ENCODE data around the gene SYVN1. TPM values are rescaled to one million over a fixed set of nuclear protein-coding genes. Genes with fewer than 3 reads are reported as not detected.

Gene SYVN1
- total RNA-seq, 1 donor from 2014 or later = 45.8 TPM

GRCh38 chr11:65147352-65148075 lies 13.2 kb upstream of the SYVN1 start:
- DNase-seq (ENCODE audit: low spot score) = no peak
- no peak overlapping the region for H3K27ac Mint-ChIP-seq
- no peaks in the 10 kb centered on the region for H3K36me3 Mint-ChIP-seq (ENCODE audit: low read depth)
- H3K9me3 Mint-ChIP-seq = no peaks in the 10 kb centered on the region
- peaks cover 14% of the 10 kb centered on the region for H3K27me3 Mint-ChIP-seq (ENCODE audit: insufficient read depth)
- H3K4me1 Mint-ChIP-seq (ENCODE audit: low read depth) = peaks cover 12% of the 10 kb centered on the region
- H3K4me3 Mint-ChIP-seq = no peak overlapping the region
- intact Hi-C loops (cut with micrococcal nuclease) = no loop called here

GRCh38 chr11:65141896-65142494 lies 7.7 kb upstream of the SYVN1 start:
- DNase-seq (ENCODE audit: low spot score) = no peak
- intact Hi-C loops (cut with micrococcal nuclease) = no loop called here
- H3K27ac Mint-ChIP-seq = no peak overlapping the region
- H3K27me3 Mint-ChIP-seq (ENCODE audit: insufficient read depth) = peaks cover 13% of the 10 kb centered on the region
- no peaks in the 10 kb centered on the region for H3K36me3 Mint-ChIP-seq (ENCODE audit: low read depth)
- no peaks in the 10 kb centered on the region for H3K4me1 Mint-ChIP-seq (ENCODE audit: low read depth)
- H3K4me3 Mint-ChIP-seq = no peak overlapping the region
- no peaks in the 10 kb centered on the region for H3K9me3 Mint-ChIP-seq

- H3K27me3 Mint-ChIP-seq (ENCODE audit: insufficient read depth) = peaks cover 5% of the 10 kb centered on the region
- peaks cover 32% of the 10 kb centered on the region for H3K4me1 Mint-ChIP-seq (ENCODE audit: low read depth)
- intact Hi-C loops (cut with micrococcal nuclease) = no loop called here
Measured at GRCh38 chr11:65136515-65137096, 2.3 kb upstream of the SYVN1 start.

GRCh38 chr11:65135633-65136145 lies 1.4 kb upstream of the SYVN1 start:
- no peak for DNase-seq (ENCODE audit: low spot score)
- intact Hi-C loops (cut with micrococcal nuclease) = loop anchor here (1.0 kb wide), 5 partner anchors 18 to 247 kb away; partner anchors contain the start of genes CAPN1, CDCA5, PPP2R5B and SLC25A45
- Mint-ChIP-seq H3K27me3 (ENCODE audit: insufficient read depth) (peaks cover 3% of the 10 kb centered on the region), H3K36me3 (ENCODE audit: low read depth) (peaks cover 14% of the 10 kb centered on the region), H3K27ac (peak overlapping the region; percentile 97), H3K4me1 (ENCODE audit: low read depth) (peaks cover 32% of the 10 kb centered on the region), H3K9me3 (no peaks in the 10 kb centered on the region), H3K4me3 (peak overlapping the region; percentile 97)

More at GRCh38 chr11:65136515-65137096, 2.3 kb upstream of the SYVN1 start:
- no peaks in the 10 kb centered on the region for H3K9me3 Mint-ChIP-seq
- peak overlapping the region; percentile 79 for H3K27ac Mint-ChIP-seq
- no peak for DNase-seq (ENCODE audit: low spot score)
- H3K4me3 Mint-ChIP-seq = peak overlapping the region; percentile 97
- H3K36me3 Mint-ChIP-seq (ENCODE audit: low read depth) = peaks cover 8% of the 10 kb centered on the region

- Mint-ChIP-seq H3K9me3 (no peaks in the 10 kb centered on the region), H3K4me3 (peak overlapping the region; percentile 97), H3K36me3 (ENCODE audit: low read depth) (peaks cover 16% of the 10 kb centered on the region), H3K27ac (peak overlapping the region; percentile 97), H3K27me3 (ENCODE audit: insufficient read depth) (peaks cover 3% of the 10 kb centered on the region), H3K4me1 (ENCODE audit: low read depth) (peaks cover 32% of the 10 kb centered on the region)
- intact Hi-C loops (cut with micrococcal nuclease) = loop anchor here (1.0 kb wide), 7 partner anchors 13 to 247 kb away; partner anchors contain the start of genes CAPN1, CDCA5, FAU and MRPL49
- peak; percentile 85 for DNase-seq (ENCODE audit: low spot score)
Measured at GRCh38 chr11:65134952-65135632, 773 bp upstream of the SYVN1 start.

- peak overlapping the region; percentile 97 for H3K27ac Mint-ChIP-seq
- DNase-seq (ENCODE audit: low spot score) = no peak
- H3K36me3 Mint-ChIP-seq (ENCODE audit: low read depth) = peaks cover 16% of the 10 kb centered on the region
- H3K9me3 Mint-ChIP-seq = no peaks in the 10 kb centered on the region
- peaks cover 32% of the 10 kb centered on the region for H3K4me1 Mint-ChIP-seq (ENCODE audit: low read depth)
- intact Hi-C loops (cut with micrococcal nuclease) = loop anchor here (1.0 kb wide), 2 partner anchors 11 to 37 kb away; partner anchors contain the start of genes FAU, MRPL49 and VPS51
- peak overlapping the region; percentile 97 for H3K4me3 Mint-ChIP-seq
- no peaks in the 10 kb centered on the region for H3K27me3 Mint-ChIP-seq (ENCODE audit: insufficient read depth)
Measured at GRCh38 chr11:65133724-65134123, 595 bp downstream of the SYVN1 start.

- H3K36me3 Mint-ChIP-seq (ENCODE audit: low read depth) = peaks cover 16% of the 10 kb centered on the region
- DNase-seq (ENCODE audit: low spot score) = peak; percentile 49
- intact Hi-C loops (cut with micrococcal nuclease) = no loop called here
Measured at GRCh38 chr11:65132988-65133700, 1.2 kb downstream of the SYVN1 start.

GRCh38 chr11:65132238-65132987 lies 1.9 kb downstream of the SYVN1 start:
- Mint-ChIP-seq H3K27ac (peak overlapping the region; percentile 97), H3K27me3 (ENCODE audit: insufficient read depth) (no peaks in the 10 kb centered on the region), H3K4me3 (peak overlapping the region; percentile 97), H3K36me3 (ENCODE audit: low read depth) (peaks cover 16% of the 10 kb centered on the region), H3K9me3 (no peaks in the 10 kb centered on the region), H3K4me1 (ENCODE audit: low read depth) (peaks cover 32% of the 10 kb centered on the region)
- no peak for DNase-seq (ENCODE audit: low spot score)
- intact Hi-C loops (cut with micrococcal nuclease) = no loop called here

More at GRCh38 chr11:65132988-65133700, 1.2 kb downstream of the SYVN1 start:
- Mint-ChIP-seq H3K27me3 (ENCODE audit: insufficient read depth) (no peaks in the 10 kb centered on the region), H3K4me1 (ENCODE audit: low read depth) (peaks cover 32% of the 10 kb centered on the region), H3K27ac (peak overlapping the region; percentile 97), H3K4me3 (peak overlapping the region; percentile 97), H3K9me3 (no peaks in the 10 kb centered on the region)

GRCh38 chr11:65131895-65132237 lies 2.5 kb downstream of the SYVN1 start:
- intact Hi-C loops (cut with micrococcal nuclease) = no loop called here
- Mint-ChIP-seq H3K27me3 (ENCODE audit: insufficient read depth) (no peaks in the 10 kb centered on the region), H3K9me3 (no peaks in the 10 kb centered on the region), H3K36me3 (ENCODE audit: low read depth) (peaks cover 22% of the 10 kb centered on the region), H3K27ac (no peak overlapping the region), H3K4me3 (no peak overlapping the region), H3K4me1 (ENCODE audit: low read depth) (peaks cover 32% of the 10 kb centered on the region)
- DNase-seq (ENCODE audit: low spot score) = no peak

- Mint-ChIP-seq H3K27ac (no peak overlapping the region), H3K27me3 (ENCODE audit: insufficient read depth) (no peaks in the 10 kb centered on the region), H3K36me3 (ENCODE audit: low read depth) (peaks cover 25% of the 10 kb centered on the region), H3K4me3 (no peak overlapping the region), H3K9me3 (no peaks in the 10 kb centered on the region), H3K4me1 (ENCODE audit: low read depth) (peaks cover 29% of the 10 kb centered on the region)
- intact Hi-C loops (cut with micrococcal nuclease) = no loop called here
- no peak for DNase-seq (ENCODE audit: low spot score)
Measured at GRCh38 chr11:65131417-65131776, 2.9 kb downstream of the SYVN1 start.

- Mint-ChIP-seq H3K36me3 (ENCODE audit: low read depth) (peaks cover 29% of the 10 kb centered on the region), H3K27me3 (ENCODE audit: insufficient read depth) (no peaks in the 10 kb centered on the region), H3K4me1 (ENCODE audit: low read depth) (peaks cover 24% of the 10 kb centered on the region), H3K27ac (no peak overlapping the region), H3K9me3 (no peaks in the 10 kb centered on the region), H3K4me3 (no peak overlapping the region)
- no peak for DNase-seq (ENCODE audit: low spot score)
- intact Hi-C loops (cut with micrococcal nuclease) = no loop called here
Measured at GRCh38 chr11:65130631-65131416, 3.5 kb downstream of the SYVN1 start.
